ENCODE measurements around the gene PSMB8.
A peak's percentile ranks its signal among the peaks of the same experiment; 100 is the strongest.
"Not testable (repeated sequence)": the region's sequence is repeated elsewhere in the genome, so short reads cannot be mapped to it uniquely, and the experiment has no call there.

Gene PSMB8

DNA sequence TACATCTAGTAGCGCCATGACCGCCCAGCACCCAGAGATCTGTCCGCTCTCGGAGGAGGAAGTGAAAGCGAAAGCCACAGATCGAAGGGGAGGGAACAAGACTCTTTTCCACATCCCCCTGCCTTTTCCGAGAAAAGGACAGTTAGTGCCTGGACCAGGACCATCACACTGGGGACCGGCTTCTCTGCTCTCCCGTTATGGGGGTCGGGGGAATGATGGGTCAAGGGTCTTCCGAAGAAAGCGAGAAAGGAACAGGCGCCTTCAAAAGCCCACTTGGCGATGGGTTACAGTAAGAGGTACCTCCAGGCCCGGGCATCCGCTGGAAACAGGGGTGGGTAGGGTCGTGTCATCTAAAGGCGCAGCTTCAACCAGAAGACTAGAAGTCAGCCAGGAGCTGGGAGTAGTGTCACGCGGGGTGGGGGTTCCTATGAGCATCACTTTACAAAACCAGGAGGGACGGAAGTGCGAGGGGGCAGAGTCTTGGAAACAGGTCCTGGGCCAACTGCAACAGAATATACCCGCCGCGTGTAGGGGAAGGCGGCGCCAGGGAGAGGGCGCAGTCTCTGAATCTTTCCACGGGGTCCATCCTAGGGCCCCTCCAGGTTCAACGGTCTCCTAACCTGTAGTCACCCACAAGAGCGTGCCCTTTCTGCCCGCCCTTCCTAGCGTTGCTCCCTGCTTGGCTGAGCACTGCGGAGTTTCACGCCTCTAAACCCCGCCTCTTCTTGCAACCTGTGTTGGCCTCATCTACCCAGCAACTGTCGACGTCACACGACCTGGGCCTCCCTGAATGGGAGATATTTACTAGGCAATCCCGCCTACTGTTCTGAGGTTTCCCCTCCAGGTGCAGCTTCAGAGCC, at the start of gene PSMB8:
PSMB8 (minus strand) TSS at position 69 of the 860 bp plus-strand sequence; CDS start at position 18, 51 bp downstream.
- DNase-seq (ENCODE audit: low read depth in 2 of 2) = peak; percentile 98 to 99

DNA sequence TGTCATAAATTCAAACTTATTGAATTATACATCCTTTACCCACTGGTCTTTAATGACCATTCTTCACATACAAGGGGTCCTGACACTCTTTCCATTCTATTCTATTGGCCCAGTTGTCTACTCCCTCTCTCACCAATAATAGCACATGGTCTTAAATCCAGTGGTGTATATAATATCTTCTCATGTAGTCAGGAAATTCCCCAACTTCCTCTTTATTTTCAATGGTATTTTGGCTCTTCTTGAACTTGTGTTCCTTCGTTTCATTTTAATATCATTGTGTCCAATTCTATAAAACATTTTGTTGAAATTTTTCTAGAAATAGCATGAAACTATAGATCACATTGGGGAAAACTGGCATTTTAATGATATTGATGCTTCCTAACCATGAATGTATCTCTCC, 47.0 kb upstream of the PSMB8 start:
- DNase-seq (ENCODE audit: low read depth in 2 of 2) = no peak

GRCh38 chr6:32889533-32889932, 45.7 kb upstream of the PSMB8 start:
- no peak for DNase-seq (ENCODE audit: low read depth in 2 of 2)

- DNase-seq (ENCODE audit: low read depth in 2 of 2) = no peak
These were observed 44.7 kb upstream of the PSMB8 start for GRCh38 chr6:32888576-32888975.

DNA sequence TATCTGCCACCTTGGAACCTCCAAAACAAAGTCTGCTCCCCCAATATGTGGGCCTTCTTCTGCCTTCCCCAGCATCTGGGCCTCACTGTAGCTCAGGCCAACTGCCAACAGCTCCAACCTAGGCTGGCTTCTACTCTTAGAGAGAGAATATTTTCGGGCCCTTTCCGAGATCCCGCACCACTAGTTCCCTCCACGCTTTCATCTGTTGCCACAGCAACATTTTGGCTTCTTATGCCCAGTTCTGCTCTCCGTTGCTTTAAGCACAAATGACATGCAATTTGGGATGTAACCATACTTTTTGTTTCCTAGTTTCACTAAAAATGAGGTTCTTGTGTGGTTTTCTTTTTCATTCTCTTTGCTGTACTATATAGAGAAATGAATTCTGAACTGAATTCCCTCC, 43.8 kb upstream of the PSMB8 start:
- no peak for DNase-seq (ENCODE audit: low read depth in 2 of 2)

GRCh38 chr6:32886681-32887383, 43.0 kb upstream of the PSMB8 start:
- DNase-seq (ENCODE audit: low read depth in 2 of 2) = no peak

- DNase-seq (ENCODE audit: low read depth in 2 of 2) = no peak
These were observed 41.9 kb upstream of the PSMB8 start for GRCh38 chr6:32885698-32886286.

DNA sequence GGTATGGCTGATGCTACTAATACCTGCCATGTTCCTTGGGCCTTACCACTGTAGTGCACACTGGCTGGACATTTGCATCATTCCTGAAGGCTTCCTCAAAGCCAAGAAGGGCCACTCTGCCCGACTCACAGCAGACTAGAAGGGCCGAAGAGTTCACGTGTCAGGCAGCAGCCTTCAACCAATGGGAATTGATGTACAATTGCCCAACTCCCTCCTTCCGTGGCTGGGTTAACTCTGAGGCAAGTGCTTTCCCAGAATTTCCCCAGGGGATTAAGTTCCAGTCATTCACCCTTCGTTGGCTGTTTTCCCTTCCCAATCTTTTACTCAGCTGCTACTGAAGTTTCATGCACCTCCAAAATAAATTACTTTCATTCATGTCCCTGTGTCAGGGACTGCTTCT, 39.9 kb upstream of the PSMB8 start:
- no peak for DNase-seq (ENCODE audit: low read depth in 2 of 2)

DNA sequence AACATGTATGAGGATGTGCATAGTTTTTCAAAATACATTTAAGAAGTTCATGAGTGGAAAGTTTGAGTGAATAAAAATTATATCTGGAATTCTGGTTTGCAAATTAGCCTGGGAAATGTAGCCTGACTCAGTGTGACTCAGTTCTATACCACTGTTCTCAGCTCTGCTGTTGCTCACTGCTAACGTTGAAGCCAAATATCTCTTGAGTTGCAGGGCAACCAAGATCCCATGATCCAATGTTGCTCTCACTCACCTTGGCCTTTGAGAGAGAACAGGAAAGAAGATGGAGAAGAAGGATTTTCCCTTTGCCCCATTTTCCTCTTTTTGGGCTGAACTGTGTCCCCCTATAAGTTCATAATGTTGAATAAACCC, 39.0 kb upstream of the PSMB8 start:
- DNase-seq (ENCODE audit: low read depth in 2 of 2) = no peak

DNA sequence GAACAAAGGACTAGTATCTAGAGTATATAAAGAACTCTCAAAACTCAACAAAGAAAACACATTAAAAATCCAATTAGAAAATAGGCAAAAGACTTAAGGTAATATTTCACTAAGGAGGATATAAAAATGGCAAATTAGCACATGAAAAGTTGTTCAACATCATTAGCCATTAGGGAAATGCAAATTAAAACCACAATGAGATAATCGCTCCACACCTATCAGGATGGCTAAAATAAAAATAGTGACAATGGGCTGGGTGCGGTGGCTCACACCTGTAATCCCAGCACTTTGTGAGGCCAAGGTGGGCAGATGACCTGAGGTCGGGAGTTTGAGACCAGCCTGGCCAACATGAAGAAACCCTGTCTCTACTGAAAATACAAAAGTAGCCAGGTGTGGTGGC, 37.1 kb upstream of the PSMB8 start:
- not testable (repeated sequence) for DNase-seq (ENCODE audit: low read depth in 2 of 2)

GRCh38 chr6:32879691-32880090, 35.8 kb upstream of the PSMB8 start:
- no peak for DNase-seq (ENCODE audit: low read depth in 2 of 2)

DNA sequence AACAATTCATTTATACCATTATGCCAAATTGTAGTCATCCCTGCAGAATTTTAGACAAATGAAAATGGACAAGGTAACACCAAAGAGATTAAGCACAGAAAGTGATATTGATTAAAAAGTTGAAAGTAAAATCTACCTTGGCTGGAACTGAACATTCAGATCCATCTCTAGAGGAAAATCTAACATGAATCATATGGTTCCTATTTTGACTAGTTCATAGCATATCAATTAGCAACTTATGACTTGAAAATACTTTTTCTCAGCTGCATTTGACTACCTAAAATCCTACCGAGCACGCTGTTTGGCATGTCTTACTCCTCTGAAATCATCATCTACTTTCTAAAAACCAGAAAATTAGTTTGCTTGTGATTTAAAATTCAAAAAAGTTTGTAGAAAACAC, 32.8 kb upstream of the PSMB8 start:
- DNase-seq (ENCODE audit: low read depth in 2 of 2) = no peak

DNA sequence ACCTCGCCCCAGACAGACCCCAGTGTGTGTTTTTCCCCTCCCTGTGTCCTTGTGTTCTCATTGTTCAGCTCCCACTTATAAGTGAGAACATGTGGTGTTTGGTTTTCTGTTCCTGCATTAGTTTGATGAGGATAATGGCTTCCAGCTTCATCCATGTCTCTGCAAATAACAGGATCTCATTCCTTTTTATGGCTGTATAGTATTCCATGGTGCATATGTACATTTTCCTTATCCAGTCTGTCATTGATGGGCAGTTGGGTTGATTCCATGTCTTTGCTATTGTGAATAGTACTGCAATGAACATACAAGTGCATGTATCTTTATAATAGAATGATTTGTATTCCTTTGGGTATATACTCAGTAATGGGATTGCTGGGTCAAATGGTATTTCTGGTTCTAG, 30.1 kb upstream of the PSMB8 start:
- not testable (repeated sequence) for DNase-seq (ENCODE audit: low read depth in 2 of 2)

DNA sequence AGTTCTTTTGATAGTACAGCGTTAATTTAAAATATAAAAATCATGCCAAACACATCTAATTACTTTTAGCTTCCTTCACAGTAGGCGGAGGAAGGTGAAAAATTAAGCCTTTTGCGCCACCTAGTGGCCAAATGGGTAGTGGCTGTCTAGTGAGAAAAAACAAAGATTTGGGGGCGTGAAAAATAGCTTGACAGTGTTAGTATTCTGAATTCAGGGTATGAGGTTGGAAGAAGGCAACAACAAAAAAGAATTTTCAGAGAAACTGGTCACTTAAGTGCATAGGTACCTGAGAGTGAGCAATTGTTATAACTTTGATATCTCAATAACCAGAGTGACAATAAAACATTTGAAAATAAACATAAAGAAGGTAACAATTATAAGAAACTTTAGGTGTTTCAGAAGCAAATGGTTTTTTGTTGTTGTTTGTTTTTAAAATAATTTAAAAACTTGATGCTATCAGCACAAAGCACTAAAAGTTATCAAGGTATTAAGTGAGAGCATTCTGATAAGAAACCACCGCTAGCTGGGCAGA, 24.5 kb upstream of the PSMB8 start:
- DNase-seq (ENCODE audit: low read depth in 2 of 2) = peak; percentile 74 to 76

- DNase-seq (ENCODE audit: low read depth in 2 of 2) = no peak
These were observed 23.9 kb upstream of the PSMB8 start for GRCh38 chr6:32867554-32868256.

- no peak for DNase-seq (ENCODE audit: low read depth in 2 of 2)
These were observed 23.2 kb upstream of the PSMB8 start for GRCh38 chr6:32867022-32867477.

- no peak for DNase-seq (ENCODE audit: low read depth in 2 of 2)
These were observed 22.0 kb upstream of the PSMB8 start for GRCh38 chr6:32865724-32866443.

GRCh38 chr6:32862725-32863124, 18.9 kb upstream of the PSMB8 start:
- no peak for DNase-seq (ENCODE audit: low read depth in 2 of 2)

GRCh38 chr6:32860674-32861073, 16.8 kb upstream of the PSMB8 start:
- DNase-seq (ENCODE audit: low read depth in 2 of 2) = no peak

GRCh38 chr6:32858194-32858593, 14.3 kb upstream of the PSMB8 start:
- DNase-seq (ENCODE audit: low read depth in 2 of 2) = no peak

Data from activated CD8-positive, alpha-beta memory T cell treated with anti-CD3 and anti-CD28 coated beads for 4 hours (primary cell).